H9 (cell line): Measurements from ENCODE around the gene SMC3. TPM values are rescaled to one million over a fixed set of nuclear protein-coding genes. Genes with fewer than 3 reads are reported as not detected.
"Not testable (repeated sequence)": the region's sequence is repeated elsewhere in the genome, so short reads cannot be mapped to it uniquely, and the experiment has no call there.

Experiments
- DNase-seq: peaks from one replicate; pipeline ENCODE4 v3.0.0-alpha.2; 2017
- H2AFZ ChIP-seq: one replicate; pipeline ENCODE4 v1.6.1; 2013; ENCODE audit warnings: mild to moderate bottlenecking, low read length, control low read depth, moderate library complexity
- H2AK5ac ChIP-seq: 2 replicates; pipeline ENCODE4 v1.6.1; 2013; ENCODE audit warnings: low read length, control low read depth, mixed read lengths; ENCODE audit not compliant: insufficient read length
- H2BK120ac ChIP-seq: one replicate; pipeline ENCODE4 v1.6.1; 2013; ENCODE audit warnings: low read depth, mild to moderate bottlenecking, low read length, control low read depth, inconsistent platforms; ENCODE audit not compliant: poor library complexity, severe bottlenecking
- H2BK12ac ChIP-seq: 2 replicates; pipeline ENCODE4 v1.6.1; 2013; ENCODE audit warnings: low read length, control low read depth, mixed read lengths, low read depth; ENCODE audit not compliant: insufficient read length
- H2BK15ac ChIP-seq: 2 replicates; pipeline ENCODE4 v1.6.1; 2013; ENCODE audit warnings: low read depth, low read length, control low read depth
- H2BK20ac ChIP-seq: one replicate; pipeline ENCODE4 v1.6.1; 2013; ENCODE audit warnings: low read depth, mild to moderate bottlenecking, low read length, control low read depth, inconsistent platforms; ENCODE audit not compliant: poor library complexity, severe bottlenecking
- H2BK5ac ChIP-seq: 2 replicates; pipeline ENCODE4 v1.6.1; 2013; ENCODE audit warnings: low read length, control low read depth, mixed read lengths; ENCODE audit not compliant: insufficient read length
- H3K14ac ChIP-seq: 2 replicates; pipeline ENCODE4 v1.6.1; 2013; ENCODE audit warnings: low read length, control low read depth; ENCODE audit not compliant: insufficient read depth
- H3K18ac ChIP-seq: 2 replicates; pipeline ENCODE4 v1.6.1; 2013; ENCODE audit warnings: low read depth, mild to moderate bottlenecking, mixed read lengths, low read length, control low read depth; ENCODE audit not compliant: insufficient read length
- H3K23ac ChIP-seq: 2 replicates; pipeline ENCODE4 v1.6.1; 2013; ENCODE audit warnings: low read length, control low read depth, mixed read lengths, low read depth; ENCODE audit not compliant: insufficient read length
- H3K23me2 ChIP-seq: 2 replicates; pipeline ENCODE4 v1.6.1; 2013; ENCODE audit warnings: low read depth, mild to moderate bottlenecking, mixed read lengths, low read length, control low read depth; ENCODE audit not compliant: insufficient read length, poor library complexity, severe bottlenecking
- H3K27ac ChIP-seq: 2 replicates; pipeline ENCODE4 v1.5.1; 2013; ENCODE audit warnings: low read length, control low read depth, mixed read lengths, low read depth; ENCODE audit not compliant: insufficient read length
- H3K27me3 ChIP-seq: 2 replicates; pipeline ENCODE4 v1.6.1; 2013; ENCODE audit warnings: low read length, control low read depth, inconsistent platforms; ENCODE audit not compliant: insufficient read depth
- H3K4ac ChIP-seq: 2 replicates; pipeline ENCODE4 v1.6.1; 2013; ENCODE audit warnings: low read depth, mild to moderate bottlenecking, control low read depth, inconsistent platforms, low read length, moderate library complexity
- H3K4me1 ChIP-seq: 2 replicates; pipeline ENCODE4 v1.6.1; 2013; ENCODE audit warnings: low read length, control low read depth, inconsistent platforms; ENCODE audit not compliant: insufficient read depth
- H3K4me2 ChIP-seq: 2 replicates; pipeline ENCODE4 v1.6.1; 2013; ENCODE audit warnings: low read length, control low read depth, mixed read lengths; ENCODE audit not compliant: insufficient read length, insufficient read depth
- H3K56ac ChIP-seq: 2 replicates; pipeline ENCODE4 v1.6.1; 2013; ENCODE audit warnings: low read depth, mild to moderate bottlenecking, mixed read lengths, low read length, control low read depth; ENCODE audit not compliant: insufficient read length
- H3K79me1 ChIP-seq: 2 replicates; pipeline ENCODE4 v1.6.1; 2013; ENCODE audit warnings: low read depth, mild to moderate bottlenecking, moderate library complexity, low read length, control low read depth, inconsistent platforms; ENCODE audit not compliant: insufficient read depth, poor library complexity, severe bottlenecking
- H3K79me2 ChIP-seq: 2 replicates; pipeline ENCODE4 v1.6.1; 2013; ENCODE audit warnings: low read length, control low read depth, inconsistent platforms; ENCODE audit not compliant: insufficient read depth
- H3K9ac ChIP-seq: 2 replicates; pipeline ENCODE4 v1.6.1; 2013; ENCODE audit warnings: low read length, control low read depth, mixed read lengths; ENCODE audit not compliant: insufficient read length; ENCODE audit errors: extremely low read depth
- H3K9me3 ChIP-seq: one replicate; pipeline ENCODE4 v1.6.1; 2013; ENCODE audit warnings: low read depth, low read length, inconsistent platforms; ENCODE audit not compliant: control insufficient read depth
- H3T11ph ChIP-seq: one replicate; pipeline ENCODE4 v1.6.1; 2013; ENCODE audit warnings: mild to moderate bottlenecking, low read length, control low read depth, inconsistent platforms
- H4K20me1 ChIP-seq: one replicate; pipeline ENCODE4 v1.6.1; 2013; ENCODE audit not compliant: control insufficient read depth, insufficient read length, insufficient read depth
- H4K5ac ChIP-seq: 2 replicates; pipeline ENCODE4 v1.6.1; 2013; ENCODE audit warnings: low read depth, mild to moderate bottlenecking, mixed read lengths, low read length, control low read depth; ENCODE audit not compliant: insufficient read length
- H4K8ac ChIP-seq: replicated peaks from 2 replicates; pipeline ENCODE4 v1.6.1; 2013; ENCODE audit warnings: low read length, control low read depth, mixed read lengths, low read depth; ENCODE audit not compliant: insufficient read length
- H4K91ac ChIP-seq: 2 replicates; pipeline ENCODE4 v1.6.1; 2013; ENCODE audit warnings: low read depth, mild to moderate bottlenecking, moderate library complexity, mixed read lengths, low read length, control low read depth; ENCODE audit not compliant: insufficient read length
- H3K27ac Mint-ChIP-seq, 3 experiments: 2 replicates in 2 of 3; 3 replicates in 1 of 3; pipeline ENCODE4 v1.8.0; 2020 to 2021; ENCODE audit warnings: mixed read lengths in 3 of 3, mild to moderate bottlenecking in 1 of 3, moderate library complexity in 1 of 3
- H3K27me3 Mint-ChIP-seq: 2 replicates; pipeline ENCODE4 v1.8.0; 2021; ENCODE audit warnings: low read depth, mild to moderate bottlenecking, moderate library complexity, mixed read lengths
- H3K36me3 Mint-ChIP-seq, 3 experiments: 2 replicates in 2 of 3; 3 replicates in 1 of 3; pipeline ENCODE4 v1.8.0; 2020 to 2021; ENCODE audit warnings: low read depth in 3 of 3, mixed read lengths in 3 of 3; ENCODE audit not compliant: insufficient read depth in 1 of 3
- H3K4me1 Mint-ChIP-seq, 2 experiments: 2 replicates each; pipeline ENCODE4 v1.8.0; 2020; ENCODE audit warnings: mixed read lengths in 2 of 2
- H3K4me3 Mint-ChIP-seq, 2 experiments: 2 replicates in 1 of 2; 3 replicates in 1 of 2; pipeline ENCODE4 v1.8.0; 2020 to 2021; ENCODE audit warnings: mild to moderate bottlenecking in 2 of 2, mixed read lengths in 2 of 2, moderate library complexity in 1 of 2
- H3K9me3 Mint-ChIP-seq, 2 experiments: 2 replicates in 1 of 2; 3 replicates in 1 of 2; pipeline ENCODE4 v1.8.0; 2020; ENCODE audit warnings: mild to moderate bottlenecking in 2 of 2, mixed read lengths in 2 of 2, moderate library complexity in 1 of 2
- WGBS: extraction: QIAGEN DNeasy Blood & Tissue Kit; methylation state at CpG from one replicate; pipeline ENCODE4 v1.1.7; 2013; ENCODE audit warnings: missing lambda C conversion rate, low lambda C conversion rate, mixed read lengths; ENCODE audit not compliant: insufficient read length; ENCODE audit errors: extremely low coverage; 5-methylcytosine and 5-hydroxymethylcytosine counted together
- total RNA-seq: library from RNA; stranded (reverse); gene quantifications from 2 replicates; pipeline ENCODE4 v1.2.1, GENCODE V29; 2021
- TF ChIP-seq, protein P1 (sequence below): fragments of 200-600 bp; sonication (generic); conservative IDR thresholded peaks from 3 replicates; pipeline ENCODE4 v1.8.0; 2021; ENCODE audit warnings: antibody characterized with exemption, mild to moderate bottlenecking

SMC3 gene
- total RNA-seq, 1 experiment from 2014 or later, result 82.4 TPM

DNA sequence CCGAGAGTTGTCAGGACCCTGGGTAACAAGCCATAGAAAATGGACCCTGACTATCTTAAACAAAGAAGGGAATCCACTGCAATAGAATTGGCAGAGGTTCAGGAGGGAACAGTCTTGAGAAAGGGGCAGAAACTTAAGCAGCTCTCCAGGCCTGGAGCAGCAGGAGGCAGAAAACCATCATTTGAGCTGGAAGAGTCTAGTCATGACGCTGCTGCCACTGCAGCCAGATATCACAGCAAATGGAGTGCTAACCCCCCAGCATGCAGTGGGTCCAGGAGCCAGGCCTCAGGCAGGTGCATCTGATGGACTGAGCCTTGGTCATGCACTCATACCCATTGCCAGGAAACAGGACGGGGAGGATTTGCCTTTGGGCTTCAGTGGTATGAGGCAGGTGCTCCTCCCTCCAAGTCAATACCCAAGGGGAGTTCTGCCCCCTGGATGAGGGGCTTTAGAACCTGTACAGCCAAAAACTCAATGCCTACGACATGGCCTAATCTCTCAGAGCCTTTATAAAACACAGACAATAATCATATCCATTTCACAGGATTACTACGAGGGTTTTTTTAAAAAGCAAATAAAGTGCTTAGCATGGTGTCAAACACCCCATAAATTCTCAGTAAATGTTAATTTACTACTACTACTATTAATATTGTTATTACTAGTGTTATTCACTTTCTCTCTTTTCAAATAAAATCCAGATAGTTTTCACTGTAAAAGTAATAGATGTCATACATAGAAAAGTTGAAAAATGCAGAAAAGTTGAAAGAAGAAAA lies 39.1 kb upstream of the SMC3 start:
- no peak overlapping the region for H3K4ac ChIP-seq
- no peaks in the 10 kb centered on the region for H4K20me1 ChIP-seq
- H3T11ph ChIP-seq, result no peak overlapping the region
- peak overlapping the region; percentile 74 for H2BK5ac ChIP-seq
- no peak overlapping the region for H4K8ac ChIP-seq
- no peaks in the 10 kb centered on the region for H3K27me3 ChIP-seq
- no peak overlapping the region for H2BK20ac ChIP-seq
- no peak overlapping the region for H3K4me2 ChIP-seq
- H2AFZ ChIP-seq, result no peak overlapping the region
- peak overlapping the region; percentile 25 for H3K18ac ChIP-seq
- no peaks in the 10 kb centered on the region for H3K79me1 ChIP-seq
- no peak overlapping the region for H3K56ac ChIP-seq
- WGBS, result no CpG with 5 or more reads among the region's 5 CpGs
- 0 out of 2 replicates have a peak overlapping the region, but pooled peaks have one; percentile 84 for H2BK15ac ChIP-seq
- no peak for DNase-seq
- Mint-ChIP-seq H3K27ac (peak overlapping the region in 1 of 3 experiments; percentile 41; a peak in 3 of 7 replicates), H3K36me3 (no peaks in the 10 kb centered on the region), H3K4me3 (no peak overlapping the region), H3K4me1 (peaks cover 38 to 51% of the 10 kb centered on the region in 2 experiments), H3K27me3 (no peaks in the 10 kb centered on the region; the same call in 1 of the 2 replicates), H3K9me3 (no peaks in the 10 kb centered on the region)
- H3K79me2 ChIP-seq, result no peaks in the 10 kb centered on the region
- H3K9ac ChIP-seq, result no peak overlapping the region
- no peak overlapping the region for H4K91ac ChIP-seq
- H3K23ac ChIP-seq, result no peak overlapping the region
- H2BK120ac ChIP-seq, result no peak overlapping the region
- H3K23me2 ChIP-seq, result peaks cover 4% of the 10 kb centered on the region
- peaks cover 8% of the 10 kb centered on the region; the same call in 1 of the 2 replicates for H3K4me1 ChIP-seq
- H3K27ac ChIP-seq, result no peak overlapping the region
- TF ChIP-seq, protein P1, sequence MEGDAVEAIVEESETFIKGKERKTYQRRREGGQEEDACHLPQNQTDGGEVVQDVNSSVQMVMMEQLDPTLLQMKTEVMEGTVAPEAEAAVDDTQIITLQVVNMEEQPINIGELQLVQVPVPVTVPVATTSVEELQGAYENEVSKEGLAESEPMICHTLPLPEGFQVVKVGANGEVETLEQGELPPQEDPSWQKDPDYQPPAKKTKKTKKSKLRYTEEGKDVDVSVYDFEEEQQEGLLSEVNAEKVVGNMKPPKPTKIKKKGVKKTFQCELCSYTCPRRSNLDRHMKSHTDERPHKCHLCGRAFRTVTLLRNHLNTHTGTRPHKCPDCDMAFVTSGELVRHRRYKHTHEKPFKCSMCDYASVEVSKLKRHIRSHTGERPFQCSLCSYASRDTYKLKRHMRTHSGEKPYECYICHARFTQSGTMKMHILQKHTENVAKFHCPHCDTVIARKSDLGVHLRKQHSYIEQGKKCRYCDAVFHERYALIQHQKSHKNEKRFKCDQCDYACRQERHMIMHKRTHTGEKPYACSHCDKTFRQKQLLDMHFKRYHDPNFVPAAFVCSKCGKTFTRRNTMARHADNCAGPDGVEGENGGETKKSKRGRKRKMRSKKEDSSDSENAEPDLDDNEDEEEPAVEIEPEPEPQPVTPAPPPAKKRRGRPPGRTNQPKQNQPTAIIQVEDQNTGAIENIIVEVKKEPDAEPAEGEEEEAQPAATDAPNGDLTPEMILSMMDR, result no peak
- H3K9me3 ChIP-seq, result no peaks in the 10 kb centered on the region
- H2BK12ac ChIP-seq, result peak overlapping the region; percentile 86
- H4K5ac ChIP-seq, result no peak overlapping the region
- H3K14ac ChIP-seq, result peak overlapping the region; percentile 19; the same call in 1 of the 2 replicates
- H2AK5ac ChIP-seq, result peak overlapping the region; percentile 41

DNA sequence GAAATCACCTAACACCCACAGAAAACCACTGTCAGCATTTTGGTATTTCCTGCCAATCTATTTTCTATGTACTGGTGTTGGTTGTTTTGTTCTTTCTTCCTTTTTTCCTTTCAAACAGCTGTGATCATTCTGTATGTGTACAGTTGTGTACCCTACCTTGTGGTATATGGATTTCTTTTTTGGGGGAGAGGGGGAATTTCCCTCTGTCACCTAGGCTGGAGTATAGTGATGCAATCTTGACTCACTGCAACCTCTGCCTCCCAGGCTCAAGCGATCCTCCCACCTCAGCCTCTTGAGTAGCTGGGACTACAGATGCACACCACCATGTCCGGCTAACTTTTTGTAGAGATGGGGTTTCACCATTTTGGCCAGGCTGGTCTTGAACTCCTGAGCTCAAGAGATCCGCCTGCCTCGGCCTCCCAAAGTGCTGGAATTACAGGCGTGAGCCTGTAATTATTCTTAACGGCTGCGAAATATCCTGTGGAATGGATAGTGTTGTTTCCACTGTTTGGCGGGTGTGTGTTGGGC lies 38.4 kb upstream of the SMC3 start:
- not testable (repeated sequence) for H3K27me3 ChIP-seq, H3K56ac ChIP-seq, H4K8ac ChIP-seq, H4K20me1 ChIP-seq, H2BK120ac ChIP-seq, H3K9me3 Mint-ChIP-seq, H3K9ac ChIP-seq, H4K91ac ChIP-seq, H3K18ac ChIP-seq, H3K79me2 ChIP-seq, H2BK5ac ChIP-seq, H3K4me1 ChIP-seq, H2BK15ac ChIP-seq, H4K5ac ChIP-seq, H3K27me3 Mint-ChIP-seq, H3K14ac ChIP-seq, H2BK12ac ChIP-seq, DNase-seq, H3K23ac ChIP-seq, H3K36me3 Mint-ChIP-seq, H2AK5ac ChIP-seq, H3K4ac ChIP-seq, H2AFZ ChIP-seq, H3K9me3 ChIP-seq, H3K4me3 Mint-ChIP-seq, H3T11ph ChIP-seq, H3K79me1 ChIP-seq, H3K23me2 ChIP-seq, H2BK20ac ChIP-seq
- peaks cover 33 to 46% of the 10 kb centered on the region in 2 experiments for H3K4me1 Mint-ChIP-seq
- Histone ChIP-seq H3K4me2 (peak overlapping the region; percentile 57), H3K27ac (peak overlapping the region; percentile 96)
- peak overlapping the region in 2 of 3 experiments; percentile 82 to 98; a peak in 3 of 7 replicates for H3K27ac Mint-ChIP-seq
- WGBS, result no CpG with 5 or more reads among the region's 8 CpGs
